ENCODE data around the gene ATP6V0A1. TPM values are rescaled to one million over a fixed set of nuclear protein-coding genes. Genes with fewer than 3 reads are reported as not detected.
A peak's percentile ranks its signal among the peaks of the same experiment; 100 is the strongest.

ATP6V0A1 gene
- total and polyA plus RNA-seq, 2 experiments from 2014 or later: 23.9 to 42.3 TPM

- no peaks in the 10 kb centered on the region for H3K9me3 Mint-ChIP-seq
- Histone ChIP-seq H3K4me3 (no peak overlapping the region), H3F3A (replicated peaks; ENCODE audit: low read depth) (peaks cover 34% of the 10 kb centered on the region), H3K4me1 (ENCODE audit: insufficient read depth) (peaks cover 19% of the 10 kb centered on the region), H2AFZ (no peak overlapping the region), H3K27ac (ENCODE audit: low read depth) (no peak overlapping the region), H3K9me2 (ENCODE audit: insufficient read depth) (no peaks in the 10 kb centered on the region), H3K4me2 (no peak overlapping the region), H3K36me3 (ENCODE audit: insufficient read depth) (peaks cover 4% of the 10 kb centered on the region; the same call in 1 of the 2 replicates), H3K79me2 (replicated peaks; ENCODE audit: insufficient read depth) (peaks cover 27% of the 10 kb centered on the region), H3K27me3 (ENCODE audit: insufficient read depth) (no peaks in the 10 kb centered on the region), H4K20me1 (replicated peaks; ENCODE audit: insufficient read depth) (no peaks in the 10 kb centered on the region)
- H3K27ac Mint-ChIP-seq: no peak overlapping the region
- peaks cover 13% of the 10 kb centered on the region for H3K27me3 Mint-ChIP-seq (ENCODE audit: insufficient read depth, low read depth, poor library complexity)
- H3K36me3 Mint-ChIP-seq (ENCODE audit: low read depth): peaks cover 48% of the 10 kb centered on the region
- peak overlapping the region; percentile 12; the same call in 1 of the 3 replicates for H3K4me3 Mint-ChIP-seq
- H3K4me1 Mint-ChIP-seq: peaks cover 24% of the 10 kb centered on the region
- TF ChIP-seq POLR2AphosphoS5 (IDR thresholded peaks at IDR 0.05; ENCODE audit: low read depth): no peak
- no peak for TF ChIP-seq CREB1 (CRISPR knock-in tag; IDR thresholded peaks at IDR 0.05; ENCODE audit: low read depth)
- no peak for TF ChIP-seq ZNF331 (CRISPR knock-in tag; IDR thresholded peaks at IDR 0.05; ENCODE audit: low read depth)
- no peak for TF ChIP-seq ZNF462 (CRISPR knock-in tag; IDR thresholded peaks at IDR 0.05)
- TF ChIP-seq EZH2phosphoT487 (IDR thresholded peaks at IDR 0.05; ENCODE audit: unreplicated experiment): no peak
- TF ChIP-seq ETS1 (IDR thresholded peaks at IDR 0.05): no peak
- no peak for TF ChIP-seq CTCF (conservative IDR thresholded peaks at IDR 0.05; ENCODE audit: low read depth in 2 of 2)
- TF ChIP-seq JUNB (IDR thresholded peaks at IDR 0.05; ENCODE audit: unreplicated experiment): no peak
- no peak for TF ChIP-seq REST (IDR thresholded peaks at IDR 0.05; ENCODE audit: unreplicated experiment)
- no peak for TF ChIP-seq EZH2 (IDR thresholded peaks at IDR 0.05; ENCODE audit: low read depth, unreplicated experiment)
- no peak for TF ChIP-seq NANOG (IDR thresholded peaks at IDR 0.05; ENCODE audit: borderline replicate concordance)
- TF ChIP-seq ZNF114 (CRISPR knock-in tag; IDR thresholded peaks at IDR 0.05): no peak
- no peak for TF ChIP-seq STAT1 (IDR thresholded peaks at IDR 0.05; ENCODE audit: unreplicated experiment)
- DNase-seq (ENCODE audit: low spot score) (no peak), ATAC-seq (no peak)
Measured at GRCh38 chr17:42564815-42565522, 106.3 kb downstream of the ATP6V0A1 start.

All from GM23338 (cell line).